GM12875 (cell line): Measurements from ENCODE around the gene PLXNA2.

Experiments
- H3K4me3 ChIP-seq: one replicate; pipeline ENCODE4 v1.5.1; 2011; ENCODE audit warnings: low read depth, low read length, control low read depth
- CTCF ChIP-seq: IDR thresholded peaks from 2 replicates; pipeline ENCODE4 v1.5.1; 2011; ENCODE audit warnings: low read depth, mild to moderate bottlenecking, control low read depth, inconsistent platforms, low read length, moderate library complexity, borderline replicate concordance; ENCODE audit not compliant: insufficient read depth

Gene PLXNA2

GRCh38 chr1:208157769-208158168 lies 86.4 kb downstream of the PLXNA2 start:
- H3K4me3 ChIP-seq = no peak overlapping the region
- TF ChIP-seq CTCF = no peak

GRCh38 chr1:208156741-208157140 lies 87.4 kb downstream of the PLXNA2 start:
- no peak for TF ChIP-seq CTCF
- H3K4me3 ChIP-seq = no peak overlapping the region

- H3K4me3 ChIP-seq = no peak overlapping the region
- no peak for TF ChIP-seq CTCF
Measured at GRCh38 chr1:208156310-208156709, 87.9 kb downstream of the PLXNA2 start.

GRCh38 chr1:208154679-208155642 lies 89.2 kb downstream of the PLXNA2 start:
- no peak for TF ChIP-seq CTCF
- no peak overlapping the region for H3K4me3 ChIP-seq

- no peak overlapping the region for H3K4me3 ChIP-seq
- TF ChIP-seq CTCF = no peak
Measured at GRCh38 chr1:208154040-208154439, 90.1 kb downstream of the PLXNA2 start.

GRCh38 chr1:208153386-208153785 lies 90.8 kb downstream of the PLXNA2 start:
- no peak for TF ChIP-seq CTCF
- H3K4me3 ChIP-seq = no peak overlapping the region
